ENCODE results near the gene EPHA7.

GRCh38 chr6:93371756-93372155 is 47.6 kb downstream of the EPHA7 start:
- TF ChIP-seq, protein P1, sequence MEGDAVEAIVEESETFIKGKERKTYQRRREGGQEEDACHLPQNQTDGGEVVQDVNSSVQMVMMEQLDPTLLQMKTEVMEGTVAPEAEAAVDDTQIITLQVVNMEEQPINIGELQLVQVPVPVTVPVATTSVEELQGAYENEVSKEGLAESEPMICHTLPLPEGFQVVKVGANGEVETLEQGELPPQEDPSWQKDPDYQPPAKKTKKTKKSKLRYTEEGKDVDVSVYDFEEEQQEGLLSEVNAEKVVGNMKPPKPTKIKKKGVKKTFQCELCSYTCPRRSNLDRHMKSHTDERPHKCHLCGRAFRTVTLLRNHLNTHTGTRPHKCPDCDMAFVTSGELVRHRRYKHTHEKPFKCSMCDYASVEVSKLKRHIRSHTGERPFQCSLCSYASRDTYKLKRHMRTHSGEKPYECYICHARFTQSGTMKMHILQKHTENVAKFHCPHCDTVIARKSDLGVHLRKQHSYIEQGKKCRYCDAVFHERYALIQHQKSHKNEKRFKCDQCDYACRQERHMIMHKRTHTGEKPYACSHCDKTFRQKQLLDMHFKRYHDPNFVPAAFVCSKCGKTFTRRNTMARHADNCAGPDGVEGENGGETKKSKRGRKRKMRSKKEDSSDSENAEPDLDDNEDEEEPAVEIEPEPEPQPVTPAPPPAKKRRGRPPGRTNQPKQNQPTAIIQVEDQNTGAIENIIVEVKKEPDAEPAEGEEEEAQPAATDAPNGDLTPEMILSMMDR (IDR thresholded peaks at IDR 0.05; ENCODE audit: low read depth, low read length, missing input control): no peak
- no peak for TF ChIP-seq FOXA1 (IDR thresholded peaks at IDR 0.05)

Data from liver (tissue), 2 donors.